ENCODE data around the gene RASGRF2.

DNA sequence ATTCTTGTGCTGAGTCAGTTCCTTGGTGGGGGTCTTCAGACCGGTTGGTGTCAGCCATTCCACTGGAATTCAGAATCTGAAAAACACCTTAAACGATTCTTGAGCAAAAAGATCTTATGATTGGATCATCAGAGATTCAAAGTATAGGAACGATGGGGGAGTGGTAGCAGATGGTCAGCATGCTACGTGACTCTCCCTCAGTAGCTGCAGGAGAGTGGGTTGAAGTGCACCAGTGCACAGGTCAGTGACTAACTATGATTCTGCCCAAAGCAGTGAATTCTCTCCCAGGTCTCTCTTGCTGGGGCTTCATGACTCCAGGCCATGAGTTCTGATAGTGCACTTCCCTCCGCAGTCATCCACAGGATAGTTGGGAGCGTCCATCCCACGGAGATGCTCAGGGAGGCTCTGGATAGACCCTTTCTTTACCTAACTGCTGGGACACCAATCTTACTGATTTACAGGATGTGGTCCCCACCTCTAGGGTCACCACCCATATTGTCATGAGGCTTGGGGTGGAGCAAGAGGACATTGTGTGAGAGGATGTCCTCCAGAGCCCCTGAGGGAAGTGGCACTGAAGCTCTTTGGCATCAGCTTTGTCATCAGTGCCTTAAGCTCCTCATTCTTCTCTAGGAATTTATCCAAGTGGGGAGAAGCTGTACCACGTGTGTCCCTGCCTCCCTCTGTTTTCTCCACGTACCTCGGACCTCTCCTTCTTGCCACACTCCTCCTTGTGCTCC, 62.0 kb downstream of the RASGRF2 start:
- TF ChIP-seq, protein P1, sequence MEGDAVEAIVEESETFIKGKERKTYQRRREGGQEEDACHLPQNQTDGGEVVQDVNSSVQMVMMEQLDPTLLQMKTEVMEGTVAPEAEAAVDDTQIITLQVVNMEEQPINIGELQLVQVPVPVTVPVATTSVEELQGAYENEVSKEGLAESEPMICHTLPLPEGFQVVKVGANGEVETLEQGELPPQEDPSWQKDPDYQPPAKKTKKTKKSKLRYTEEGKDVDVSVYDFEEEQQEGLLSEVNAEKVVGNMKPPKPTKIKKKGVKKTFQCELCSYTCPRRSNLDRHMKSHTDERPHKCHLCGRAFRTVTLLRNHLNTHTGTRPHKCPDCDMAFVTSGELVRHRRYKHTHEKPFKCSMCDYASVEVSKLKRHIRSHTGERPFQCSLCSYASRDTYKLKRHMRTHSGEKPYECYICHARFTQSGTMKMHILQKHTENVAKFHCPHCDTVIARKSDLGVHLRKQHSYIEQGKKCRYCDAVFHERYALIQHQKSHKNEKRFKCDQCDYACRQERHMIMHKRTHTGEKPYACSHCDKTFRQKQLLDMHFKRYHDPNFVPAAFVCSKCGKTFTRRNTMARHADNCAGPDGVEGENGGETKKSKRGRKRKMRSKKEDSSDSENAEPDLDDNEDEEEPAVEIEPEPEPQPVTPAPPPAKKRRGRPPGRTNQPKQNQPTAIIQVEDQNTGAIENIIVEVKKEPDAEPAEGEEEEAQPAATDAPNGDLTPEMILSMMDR (IDR thresholded peaks at IDR 0.05; ENCODE audit: control extremely low read depth in 1 of 3, insufficient read depth in 1 of 3, low read depth in 1 of 3, low read length in 3 of 3): no peak
- TF ChIP-seq JUND (IDR thresholded peaks at IDR 0.05; ENCODE audit: low read length): no peak
- no peak for TF ChIP-seq SIRT6 (IDR thresholded peaks at IDR 0.05; ENCODE audit: low read length)

All from H1 (cell line).